Measurements from ENCODE around the gene TNFAIP3.

DNA sequence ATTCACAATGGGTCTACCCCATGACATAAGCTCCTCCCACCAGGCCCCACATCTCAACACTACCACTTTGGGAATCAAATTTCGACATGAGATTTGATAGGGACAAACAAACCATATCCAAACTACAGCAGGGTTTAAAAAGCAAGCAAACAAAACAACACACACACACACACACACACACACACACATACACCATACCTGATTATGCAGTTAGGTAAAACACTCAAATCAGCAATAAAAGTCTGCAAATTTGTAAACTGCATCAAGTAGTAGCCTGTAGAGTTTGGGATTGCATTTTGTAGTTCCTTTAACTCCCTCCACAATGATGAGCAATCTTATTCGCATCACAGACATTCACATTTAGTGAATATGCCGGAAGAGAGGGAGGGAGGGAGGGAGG, 32.6 kb upstream of the TNFAIP3 start:
- TF ChIP-seq CTCF (IDR thresholded peaks at IDR 0.05) = no peak
- TF ChIP-seq EP300 (IDR thresholded peaks at IDR 0.05) = no peak

Measured in tibial nerve (tissue), 4 donors.